IPS DF 6.9 (cell line): ENCODE results near the gene PDXK.

Experiments
- DNase-seq: peaks from one replicate; pipeline ENCODE4 v3.0.0-alpha.2; 2013; ENCODE audit warnings: low read depth, low spot score
- H3K27ac ChIP-seq: one replicate; pipeline ENCODE4 v1.5.1; 2013; ENCODE audit warnings: low read length, control low read depth
- H3K27me3 ChIP-seq: 2 replicates; pipeline ENCODE4 v1.6.1; 2013; ENCODE audit warnings: mild to moderate bottlenecking, low read length; ENCODE audit not compliant: control insufficient read depth, insufficient read depth
- H3K36me3 ChIP-seq: 2 replicates; pipeline ENCODE4 v1.6.1; 2013; ENCODE audit warnings: low read length; ENCODE audit not compliant: control insufficient read depth, insufficient read depth
- H3K4me1 ChIP-seq: 2 replicates; pipeline ENCODE4 v1.6.1; 2013; ENCODE audit warnings: low read length; ENCODE audit not compliant: control insufficient read depth, insufficient read depth
- H3K4me3 ChIP-seq: 2 replicates; pipeline ENCODE4 v1.5.1; 2013; ENCODE audit warnings: mild to moderate bottlenecking, low read length
- H3K9me3 ChIP-seq: 2 replicates; pipeline ENCODE4 v1.6.1; 2013; ENCODE audit warnings: low read length, inconsistent platforms; ENCODE audit not compliant: control insufficient read depth, insufficient read depth
- WGBS: extraction: QIAGEN DNeasy Blood & Tissue Kit; methylation state at CpG from one replicate; pipeline ENCODE4 v1.1.7; 2013; ENCODE audit warnings: mixed read lengths, missing lambda C conversion rate; ENCODE audit not compliant: insufficient read length, insufficient coverage; 5-methylcytosine and 5-hydroxymethylcytosine counted together

The PDXK gene

GRCh38 chr21:43786300-43786806 lies 67.4 kb downstream of the PDXK start:
- no peaks in the 10 kb centered on the region for H3K4me1 ChIP-seq
- no peaks in the 10 kb centered on the region for H3K27me3 ChIP-seq
- no peak for DNase-seq
- H3K36me3 ChIP-seq: peaks cover 2% of the 10 kb centered on the region; the same call in 1 of the 2 replicates
- no CpG with 5 or more reads among the region's 18 CpGs for whole genome bisulfite sequencing
- H3K27ac ChIP-seq: no peak overlapping the region
- no peaks in the 10 kb centered on the region for H3K9me3 ChIP-seq
- H3K4me3 ChIP-seq: no peak overlapping the region

DNA sequence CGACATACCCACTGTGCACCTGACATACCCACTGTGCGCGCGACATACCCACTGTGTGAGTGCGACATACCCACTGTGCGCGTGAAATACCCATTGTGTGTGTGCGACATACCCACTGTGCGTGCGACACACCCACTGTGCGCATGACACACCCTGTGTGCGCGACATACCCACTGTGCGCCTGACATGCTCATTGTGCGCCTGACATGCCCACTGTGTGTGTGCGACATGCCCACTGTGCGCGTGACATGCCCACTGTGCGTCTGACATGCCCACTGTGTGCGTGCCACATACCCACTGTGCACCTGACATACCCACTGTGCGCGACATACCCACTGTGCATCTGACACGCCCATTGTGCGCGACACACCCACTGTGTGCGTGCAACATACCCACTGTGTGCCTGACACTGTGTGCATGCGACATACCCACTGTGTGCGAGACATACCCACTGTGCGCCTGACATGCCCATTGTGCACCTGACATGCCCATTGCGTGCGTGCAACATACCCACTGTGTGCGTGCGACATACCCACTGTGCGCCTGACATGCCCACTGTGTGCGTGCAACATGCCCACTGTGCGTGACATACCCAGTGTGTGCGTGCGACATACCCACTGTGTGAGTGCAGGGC lies 68.0 kb downstream of the PDXK start:
- DNase-seq: no peak
- Histone ChIP-seq H3K4me3 (no peak overlapping the region), H3K27me3 (no peaks in the 10 kb centered on the region), H3K9me3 (no peaks in the 10 kb centered on the region), H3K27ac (no peak overlapping the region), H3K36me3 (peaks cover 5% of the 10 kb centered on the region), H3K4me1 (no peaks in the 10 kb centered on the region)
- WGBS: no CpG with 5 or more reads among the region's 38 CpGs

GRCh38 chr21:43789276-43790009 lies 70.5 kb downstream of the PDXK start, which contains the start of gene RRP1:
RRP1 (plus strand) TSS chr21:43789577; CDS start chr21:43789630, 53 bp downstream.
- Histone ChIP-seq H3K9me3 (no peaks in the 10 kb centered on the region), H3K4me3 (peak within 1 kb of the TSS; percentile 94), H3K27me3 (no peaks in the 10 kb centered on the region), H3K27ac (no peak within 1 kb of the TSS), H3K36me3 (peaks cover 28% of the 10 kb centered on the region), H3K4me1 (no peaks in the 10 kb centered on the region)
- WGBS: no CpG with 5 or more reads among the region's 83 CpGs
- DNase-seq: peak; percentile 57

GRCh38 chr21:43790010-43790524 lies 71.1 kb downstream of the PDXK start:
- no peak for DNase-seq
- Histone ChIP-seq H3K27ac (no peak overlapping the region), H3K4me3 (peak overlapping the region; percentile 94), H3K36me3 (peaks cover 29% of the 10 kb centered on the region), H3K9me3 (no peaks in the 10 kb centered on the region), H3K4me1 (no peaks in the 10 kb centered on the region), H3K27me3 (no peaks in the 10 kb centered on the region)
- no CpG with 5 or more reads among the region's 13 CpGs for WGBS

DNA sequence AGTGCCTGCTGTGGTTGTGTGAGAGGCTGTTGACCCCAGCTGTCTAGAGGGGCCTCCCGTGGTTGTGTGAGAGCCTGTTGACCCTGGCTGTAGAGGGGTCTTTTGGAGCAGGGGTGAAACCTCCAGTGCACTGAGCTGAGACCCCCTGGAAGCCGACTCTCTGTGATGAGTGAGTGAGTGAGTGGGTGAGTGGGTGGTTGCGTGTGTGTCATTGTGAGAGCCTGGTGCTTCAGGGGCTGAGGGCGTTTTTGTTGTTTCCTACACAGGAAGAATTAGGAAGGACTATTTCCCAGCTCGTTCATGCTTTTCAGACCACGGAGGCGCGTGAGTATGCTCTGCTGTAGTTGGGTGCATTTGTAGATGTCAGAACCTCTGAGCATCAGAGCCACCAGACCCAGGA lies 73.5 kb downstream of the PDXK start:
- no CpG with 5 or more reads among the region's 8 CpGs for WGBS
- Histone ChIP-seq H3K27me3 (no peaks in the 10 kb centered on the region), H3K36me3 (peaks cover 41% of the 10 kb centered on the region), H3K4me3 (no peak overlapping the region), H3K9me3 (no peaks in the 10 kb centered on the region), H3K27ac (no peak overlapping the region), H3K4me1 (no peaks in the 10 kb centered on the region)
- no peak for DNase-seq

GRCh38 chr21:43793243-43793642 lies 74.3 kb downstream of the PDXK start:
- H3K4me3 ChIP-seq: no peak overlapping the region
- peaks cover 49% of the 10 kb centered on the region for H3K36me3 ChIP-seq
- no peaks in the 10 kb centered on the region for H3K4me1 ChIP-seq
- DNase-seq: no peak
- H3K27ac ChIP-seq: no peak overlapping the region
- no peaks in the 10 kb centered on the region for H3K27me3 ChIP-seq
- H3K9me3 ChIP-seq: no peaks in the 10 kb centered on the region
- WGBS: no CpG with 5 or more reads among the region's 16 CpGs

DNA sequence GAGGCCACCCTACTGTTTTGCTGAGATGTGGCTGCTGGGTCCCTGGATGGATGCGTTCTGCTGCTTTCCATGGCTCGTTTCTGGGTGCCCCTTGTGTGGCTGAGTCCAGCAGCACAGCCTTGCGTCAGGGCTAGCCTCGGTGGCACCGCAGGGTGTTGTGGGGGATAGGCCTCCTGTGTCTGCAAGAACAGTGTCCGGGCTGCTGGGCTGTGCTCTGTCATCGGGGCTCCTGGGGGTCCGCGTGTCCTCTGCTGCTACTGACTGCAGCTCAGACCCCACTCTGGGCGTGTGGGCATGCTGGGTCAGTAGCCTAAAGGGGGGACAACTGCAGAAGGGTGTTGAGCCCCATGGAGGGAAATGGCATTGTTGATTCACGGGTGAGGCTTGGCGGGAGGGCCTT lies 75.4 kb downstream of the PDXK start:
- DNase-seq: no peak
- Histone ChIP-seq H3K27ac (no peak overlapping the region), H3K4me1 (no peaks in the 10 kb centered on the region), H3K36me3 (peaks cover 60% of the 10 kb centered on the region), H3K9me3 (no peaks in the 10 kb centered on the region), H3K27me3 (no peaks in the 10 kb centered on the region), H3K4me3 (no peak overlapping the region)
- WGBS: no CpG with 5 or more reads among the region's 12 CpGs

- Histone ChIP-seq H3K27ac (no peak overlapping the region), H3K36me3 (peaks cover 65% of the 10 kb centered on the region), H3K9me3 (no peaks in the 10 kb centered on the region), H3K4me1 (no peaks in the 10 kb centered on the region), H3K27me3 (no peaks in the 10 kb centered on the region), H3K4me3 (no peak overlapping the region)
- DNase-seq: no peak
- WGBS: no CpG with 5 or more reads among the region's 14 CpGs
These were observed 75.9 kb downstream of the PDXK start for GRCh38 chr21:43794857-43795256.

DNA sequence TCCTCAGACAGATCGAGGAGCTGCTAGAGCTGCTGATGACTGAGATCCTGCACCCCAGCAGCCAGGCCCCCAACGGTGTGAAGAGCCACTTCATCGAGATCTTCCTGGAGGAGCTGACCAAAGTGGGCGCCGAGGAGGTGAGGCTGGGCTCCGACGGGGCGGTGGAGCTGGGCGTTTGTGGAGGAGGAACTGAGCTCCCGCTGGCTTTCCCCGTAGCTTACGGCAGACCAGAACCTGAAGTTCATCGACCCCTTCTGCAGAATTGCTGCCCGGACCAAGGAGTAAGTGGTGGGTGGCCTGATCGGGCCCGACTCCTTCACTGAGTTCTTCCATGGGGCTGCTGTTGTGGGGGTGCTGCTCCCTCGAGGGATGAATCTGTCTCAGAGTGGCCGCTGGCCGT lies 78.5 kb downstream of the PDXK start:
- DNase-seq: no peak
- H3K4me1 ChIP-seq: no peaks in the 10 kb centered on the region
- no peaks in the 10 kb centered on the region for H3K9me3 ChIP-seq
- no peak overlapping the region for H3K27ac ChIP-seq
- no peaks in the 10 kb centered on the region for H3K27me3 ChIP-seq
- peaks cover 78% of the 10 kb centered on the region for H3K36me3 ChIP-seq
- WGBS: no CpG with 5 or more reads among the region's 19 CpGs
- H3K4me3 ChIP-seq: no peak overlapping the region

DNA sequence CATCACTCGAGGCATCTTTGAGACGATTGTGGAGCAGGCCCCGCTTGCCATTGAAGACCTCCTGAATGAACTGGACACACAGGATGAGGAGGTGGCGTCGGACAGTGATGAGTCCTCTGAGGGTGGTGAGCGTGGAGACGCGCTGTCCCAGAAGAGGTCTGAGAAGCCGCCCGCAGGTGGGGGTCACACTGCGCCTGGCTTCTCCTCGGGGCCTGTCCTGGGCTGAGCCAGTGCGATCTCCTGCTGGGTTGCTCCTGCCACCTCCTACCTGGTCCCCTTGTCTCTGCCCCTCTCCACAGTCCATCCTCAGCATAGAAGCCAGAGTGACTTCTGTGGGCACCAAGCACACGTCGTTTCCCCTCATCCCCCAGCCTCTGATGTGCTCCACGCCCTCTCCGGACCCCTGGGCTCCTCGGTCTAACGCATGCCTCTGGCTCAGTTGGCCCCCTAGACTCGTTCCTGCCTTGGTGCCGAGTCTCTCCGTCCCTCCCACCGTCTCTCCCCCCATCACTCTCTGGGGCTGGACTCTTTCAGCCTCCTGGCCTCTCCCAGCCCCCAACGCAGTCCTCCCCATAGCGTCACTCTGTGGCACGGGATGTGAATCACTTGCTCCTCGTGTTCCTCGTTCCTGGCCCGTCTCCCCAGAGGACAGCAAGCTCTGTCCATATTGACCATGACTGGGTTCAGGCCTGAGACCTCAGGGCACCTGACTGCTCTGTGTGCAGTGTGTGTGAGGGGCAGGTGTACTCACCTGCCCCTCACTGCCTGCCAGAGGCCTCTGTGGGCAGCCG lies 79.2 kb downstream of the PDXK start:
- Histone ChIP-seq H3K36me3 (peaks cover 76% of the 10 kb centered on the region), H3K4me3 (no peak overlapping the region), H3K27me3 (no peaks in the 10 kb centered on the region), H3K27ac (no peak overlapping the region), H3K9me3 (no peaks in the 10 kb centered on the region), H3K4me1 (no peaks in the 10 kb centered on the region)
- DNase-seq: no peak
- WGBS: no CpG with 5 or more reads among the region's 30 CpGs
